HEK293 (cell line): ENCODE results near the gene CMTR2.
"Not testable (repeated sequence)": the region's sequence is repeated elsewhere in the genome, so short reads cannot be mapped to it uniquely, and the experiment has no call there.

Source experiments
- CTCF ChIA-PET: fragments of 350-600 bp; formaldehyde crosslinking; extraction: SDS; loops from one replicate; lab custom pipeline; 2021; ENCODE audit warnings: antibody characterized with exemption; lab: Yijun Ruan, JAX
- POLR2A ChIA-PET: fragments of 300-600 bp; formaldehyde crosslinking; extraction: SDS; loops from one replicate; lab custom pipeline; 2020; ENCODE audit warnings: antibody characterized with exemption, inconsistent platforms; lab: Yijun Ruan, JAX
- H3K27ac ChIP-seq: fragments of 200-500 bp; sonication (Bioruptor generic); 2 replicates; pipeline ENCODE4 v1.5.1; 2014; ENCODE audit warnings: low read depth, low read length, control low read depth, inconsistent platforms; ENCODE audit errors: extremely low read depth
- H3K36me3 ChIP-seq, 2 experiments: fragments of 200-500 bp in 1 of 2; sonication (Bioruptor generic) in 1 of 2; 1 replicate in 1 of 2; 2 replicates in 1 of 2; pipeline ENCODE4 v1.5.1; 2014 to 2017; ENCODE audit warnings: inconsistent platforms in 2 of 2, low read length in 2 of 2; ENCODE audit not compliant: control insufficient read depth in 2 of 2, insufficient read depth in 1 of 2
- H3K4me1 ChIP-seq: fragments of 200-500 bp; sonication (Bioruptor generic); 2 replicates; pipeline ENCODE4 v1.5.1; 2014; ENCODE audit warnings: mild to moderate bottlenecking, low read length, inconsistent platforms; ENCODE audit not compliant: control insufficient read depth, insufficient read depth
- H3K4me3 ChIP-seq: 2 replicates; pipeline ENCODE4 v1.5.1; 2011; ENCODE audit warnings: low read depth, mild to moderate bottlenecking, control low read depth, low read length, moderate library complexity
- H3K9me3 ChIP-seq: fragments of 200-500 bp; sonication (Bioruptor generic); 2 replicates; pipeline ENCODE4 v1.5.1; 2014; ENCODE audit warnings: low read depth, low read length, inconsistent platforms; ENCODE audit not compliant: control insufficient read depth, insufficient read depth
- MYNN ChIP-seq: fragments of 450-650 bp; formaldehyde crosslinking; IDR thresholded peaks from 2 replicates; pipeline ENCODE4 v1.5.1; 2016; ENCODE audit warnings: missing biosample characterization, missing genetic modification characterization, borderline replicate concordance
- SALL2 ChIP-seq: fragments of 450-650 bp; formaldehyde crosslinking; IDR thresholded peaks from 2 replicates; pipeline ENCODE4 v1.5.0; 2017; ENCODE audit warnings: missing biosample characterization, mild to moderate bottlenecking, missing genetic modification characterization, borderline replicate concordance
- WT1 ChIP-seq: fragments of 450-650 bp; formaldehyde crosslinking; IDR thresholded peaks from 2 replicates; pipeline ENCODE4 v1.5.1; 2016; ENCODE audit warnings: missing biosample characterization, missing genetic modification characterization
- ZIC2 ChIP-seq: fragments of 450-650 bp; formaldehyde crosslinking; IDR thresholded peaks from 2 replicates; pipeline ENCODE4 v1.5.1; 2016; ENCODE audit warnings: missing biosample characterization, missing genetic modification characterization
- ZNF248 ChIP-seq: fragments of 450-650 bp; formaldehyde crosslinking; IDR thresholded peaks from 2 replicates; pipeline ENCODE4 v1.5.1; 2017; ENCODE audit warnings: missing biosample characterization, missing genetic modification characterization
- ZNF324 ChIP-seq: fragments of 450-650 bp; formaldehyde crosslinking; IDR thresholded peaks from 2 replicates; pipeline ENCODE4 v1.5.1; 2016; ENCODE audit warnings: missing biosample characterization, missing genetic modification characterization
- ZNF449 ChIP-seq: fragments of 450-650 bp; formaldehyde crosslinking; IDR thresholded peaks from 2 replicates; pipeline ENCODE4 v1.5.1; 2017; ENCODE audit warnings: missing biosample characterization, mild to moderate bottlenecking, missing genetic modification characterization, moderate library complexity
- ZNF530 ChIP-seq: fragments of 450-650 bp; formaldehyde crosslinking; IDR thresholded peaks from 2 replicates; pipeline ENCODE4 v1.5.1; 2016; ENCODE audit warnings: low read depth, missing biosample characterization, missing genetic modification characterization
- ZNF585B ChIP-seq: fragments of 450-650 bp; formaldehyde crosslinking; IDR thresholded peaks from 2 replicates; pipeline ENCODE4 v1.5.1; 2016; ENCODE audit warnings: missing biosample characterization, missing genetic modification characterization
- ZNF677 ChIP-seq: fragments of 450-650 bp; IDR thresholded peaks from 2 replicates; pipeline ENCODE4 v1.5.0; 2018; ENCODE audit warnings: missing biosample characterization, mild to moderate bottlenecking, missing genetic modification characterization, moderate library complexity
- ZNF692 ChIP-seq: fragments of 450-650 bp; formaldehyde crosslinking; IDR thresholded peaks from 2 replicates; pipeline ENCODE4 v1.5.1; 2016; ENCODE audit warnings: missing biosample characterization, missing genetic modification characterization
- ZNF768 ChIP-seq: fragments of 450-650 bp; formaldehyde crosslinking; IDR thresholded peaks from 2 replicates; pipeline ENCODE4 v1.5.1; 2018; ENCODE audit warnings: missing biosample characterization, mild to moderate bottlenecking, missing genetic modification characterization
- TF ChIP-seq, protein P1 (sequence below): fragments of 450-650 bp; formaldehyde crosslinking; IDR thresholded peaks from 2 replicates; pipeline ENCODE4 v1.5.1; 2016; ENCODE audit warnings: missing biosample characterization, missing genetic modification characterization
- TF ChIP-seq, protein P2 (sequence below): fragments of 450-650 bp; formaldehyde crosslinking; conservative IDR thresholded peaks from 2 replicates; pipeline ENCODE4 v1.5.1; 2016; ENCODE audit warnings: low read depth, missing biosample characterization, missing genetic modification characterization

Gene CMTR2

GRCh38 chr16:71295950-71296349 lies 6.7 kb upstream of the CMTR2 start:
- Histone ChIP-seq H3K36me3 (no peaks in the 10 kb centered on the region), H3K27ac (no peak overlapping the region), H3K4me1 (no peaks in the 10 kb centered on the region), H3K9me3 (no peaks in the 10 kb centered on the region), H3K4me3 (no peak overlapping the region)
- TF ChIP-seq, protein P1, sequence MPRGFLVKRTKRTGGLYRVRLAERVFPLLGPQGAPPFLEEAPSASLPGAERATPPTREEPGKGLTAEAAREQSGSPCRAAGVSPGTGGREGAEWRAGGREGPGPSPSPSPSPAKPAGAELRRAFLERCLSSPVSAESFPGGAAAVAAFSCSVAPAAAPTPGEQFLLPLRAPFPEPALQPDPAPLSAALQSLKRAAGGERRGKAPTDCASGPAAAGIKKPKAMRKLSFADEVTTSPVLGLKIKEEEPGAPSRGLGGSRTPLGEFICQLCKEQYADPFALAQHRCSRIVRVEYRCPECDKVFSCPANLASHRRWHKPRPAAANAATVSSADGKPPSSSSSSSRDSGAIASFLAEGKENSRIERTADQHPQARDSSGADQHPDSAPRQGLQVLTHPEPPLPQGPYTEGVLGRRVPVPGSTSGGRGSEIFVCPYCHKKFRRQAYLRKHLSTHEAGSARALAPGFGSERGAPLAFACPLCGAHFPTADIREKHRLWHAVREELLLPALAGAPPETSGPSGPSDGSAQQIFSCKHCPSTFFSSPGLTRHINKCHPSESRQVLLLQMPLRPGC (tag by site-specific recombination): no peak
- TF ChIP-seq MYNN (tag by site-specific recombination) (no peak), WT1 (tag by site-specific recombination) (no peak), ZNF692 (no peak)
- ChIA-PET POLR2A (no interaction called here), CTCF (no interaction called here)

GRCh38 chr16:71293919-71294318 lies 4.7 kb upstream of the CMTR2 start:
- ChIA-PET POLR2A (no interaction called here), CTCF (no interaction called here)
- Histone ChIP-seq H3K4me3 (no peak overlapping the region), H3K9me3 (no peaks in the 10 kb centered on the region), H3K27ac (no peak overlapping the region), H3K36me3 (no peaks in the 10 kb centered on the region), H3K4me1 (0 out of 2 replicates have a peak, but pooled peaks cover 2% of the 10 kb centered on the region)
- TF ChIP-seq ZNF449 (tag by site-specific recombination): no peak
- TF ChIP-seq ZNF324 (tag by site-specific recombination): no peak
- no peak for TF ChIP-seq SALL2
- TF ChIP-seq ZNF585B (tag by site-specific recombination): no peak
- TF ChIP-seq ZNF677 (tag by site-specific recombination): no peak
- TF ChIP-seq ZIC2 (tag by site-specific recombination): no peak
- TF ChIP-seq ZNF530 (tag by site-specific recombination): no peak
- no peak for TF ChIP-seq ZNF248 (tag by site-specific recombination)
- TF ChIP-seq, protein P2, sequence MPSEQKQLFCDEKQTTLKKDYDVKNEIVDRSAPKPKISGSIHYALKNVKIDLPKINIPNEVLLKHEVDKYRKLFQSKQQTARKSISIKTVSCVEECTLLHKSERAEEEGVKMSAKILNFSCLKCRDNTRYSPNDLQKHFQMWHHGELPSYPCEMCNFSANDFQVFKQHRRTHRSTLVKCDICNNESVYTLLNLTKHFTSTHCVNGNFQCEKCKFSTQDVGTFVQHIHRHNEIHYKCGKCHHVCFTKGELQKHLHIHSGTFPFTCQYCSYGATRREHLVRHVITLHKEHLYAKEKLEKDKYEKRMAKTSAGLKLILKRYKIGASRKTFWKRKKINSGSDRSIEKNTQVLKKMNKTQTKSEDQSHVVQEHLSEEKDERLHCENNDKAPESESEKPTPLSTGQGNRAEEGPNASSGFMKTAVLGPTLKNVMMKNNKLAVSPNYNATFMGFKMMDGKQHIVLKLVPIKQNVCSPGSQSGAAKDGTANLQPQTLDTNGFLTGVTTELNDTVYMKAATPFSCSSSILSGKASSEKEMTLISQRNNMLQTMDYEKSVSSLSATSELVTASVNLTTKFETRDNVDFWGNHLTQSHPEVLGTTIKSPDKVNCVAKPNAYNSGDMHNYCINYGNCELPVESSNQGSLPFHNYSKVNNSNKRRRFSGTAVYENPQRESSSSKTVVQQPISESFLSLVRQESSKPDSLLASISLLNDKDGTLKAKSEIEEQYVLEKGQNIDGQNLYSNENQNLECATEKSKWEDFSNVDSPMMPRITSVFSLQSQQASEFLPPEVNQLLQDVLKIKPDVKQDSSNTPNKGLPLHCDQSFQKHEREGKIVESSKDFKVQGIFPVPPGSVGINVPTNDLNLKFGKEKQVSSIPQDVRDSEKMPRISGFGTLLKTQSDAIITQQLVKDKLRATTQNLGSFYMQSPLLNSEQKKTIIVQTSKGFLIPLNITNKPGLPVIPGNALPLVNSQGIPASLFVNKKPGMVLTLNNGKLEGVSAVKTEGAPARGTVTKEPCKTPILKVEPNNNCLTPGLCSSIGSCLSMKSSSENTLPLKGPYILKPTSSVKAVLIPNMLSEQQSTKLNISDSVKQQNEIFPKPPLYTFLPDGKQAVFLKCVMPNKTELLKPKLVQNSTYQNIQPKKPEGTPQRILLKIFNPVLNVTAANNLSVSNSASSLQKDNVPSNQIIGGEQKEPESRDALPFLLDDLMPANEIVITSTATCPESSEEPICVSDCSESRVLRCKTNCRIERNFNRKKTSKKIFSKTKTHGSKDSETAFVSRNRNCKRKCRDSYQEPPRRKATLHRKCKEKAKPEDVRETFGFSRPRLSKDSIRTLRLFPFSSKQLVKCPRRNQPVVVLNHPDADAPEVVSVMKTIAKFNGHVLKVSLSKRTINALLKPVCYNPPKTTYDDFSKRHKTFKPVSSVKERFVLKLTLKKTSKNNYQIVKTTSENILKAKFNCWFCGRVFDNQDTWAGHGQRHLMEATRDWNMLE (tag by site-specific recombination): no peak
- TF ChIP-seq ZNF768 (tag by site-specific recombination): no peak

DNA sequence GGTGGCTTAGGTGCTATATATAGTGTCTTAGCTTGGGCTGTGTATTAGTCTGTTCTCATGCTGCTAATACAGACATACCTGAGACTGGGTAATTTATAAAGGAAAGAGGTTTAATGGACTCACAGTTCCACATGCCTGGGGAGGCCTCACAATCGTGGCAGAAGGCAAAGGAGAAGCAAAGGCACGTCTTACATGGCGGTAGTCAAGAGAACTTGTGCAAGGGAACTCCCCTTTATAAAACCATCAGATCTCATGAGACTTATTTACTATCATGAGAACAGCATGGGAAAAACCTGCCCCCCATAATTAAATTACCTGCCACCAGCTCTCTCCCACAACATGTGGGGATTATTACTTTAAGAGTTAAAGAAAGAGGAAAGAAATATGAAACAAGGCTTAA lies 2.9 kb upstream of the CMTR2 start:
- CTCF ChIA-PET, POLR2A ChIA-PET, H3K4me1 ChIP-seq, H3K9me3 ChIP-seq, H3K36me3 ChIP-seq, H3K27ac ChIP-seq, H3K4me3 ChIP-seq: not testable (repeated sequence)
